ENCODE results near the gene NOL4L. TPM values are rescaled to one million over a fixed set of nuclear protein-coding genes. Genes with fewer than 3 reads are reported as not detected.
A peak's percentile ranks its signal among the peaks of the same experiment; 100 is the strongest.

The NOL4L gene
- polyA plus RNA-seq, 3 donors: 1.1 to 30.9 (median 2.8) TPM

- H3K9ac ChIP-seq (ENCODE audit: insufficient read depth, low read length, poor library complexity, severe bottlenecking): no peak overlapping the region
- H3K36me3 ChIP-seq (replicated peaks in 1 of 2; ENCODE audit: control insufficient read depth in 1 of 2, insufficient read depth in 2 of 2, low read length in 2 of 2): peaks cover 39 to 85% of the 10 kb centered on the region in 2 donors
- no peak for DNase-seq
- H3K79me2 ChIP-seq (ENCODE audit: insufficient read depth, low read length): no peaks in the 10 kb centered on the region
- H2AFZ ChIP-seq (ENCODE audit: insufficient read depth, low read depth, low read length, poor library complexity, severe bottlenecking): no peak overlapping the region
- H3K36me3 Mint-ChIP-seq: peaks cover 64 to 73% of the 10 kb centered on the region in 2 donors
- H3K9me3 ChIP-seq (replicated peaks in 1 of 2; ENCODE audit: control insufficient read depth in 1 of 2, insufficient read depth in 1 of 2, low read length in 2 of 2): no peaks in the 10 kb centered on the region
- no peak overlapping the region for H3K4me2 ChIP-seq (replicated peaks; ENCODE audit: extremely low read depth, low read length, poor library complexity, severe bottlenecking)
- peaks cover 32% of the 10 kb centered on the region for H4K20me1 ChIP-seq (ENCODE audit: insufficient read depth, low read length)
- peaks cover 23 to 26% of the 10 kb centered on the region in 2 donors for H3K4me1 ChIP-seq (ENCODE audit: control insufficient read depth in 1 of 2, insufficient read depth in 2 of 2, low read length in 2 of 2)
- H3K27ac ChIP-seq (ENCODE audit: low read depth in 1 of 2, low read length in 2 of 2): peak overlapping the region in 1 of 2 donors; percentile 52
- no peak for TF ChIP-seq CTCF (IDR thresholded peaks at IDR 0.05)
- no peak overlapping the region for H3K4me3 ChIP-seq (replicated peaks in 1 of 3; ENCODE audit: low read depth in 2 of 3, low read length in 3 of 3)
- H3K27ac Mint-ChIP-seq: peak overlapping the region in 2 of 7 donors; percentile 32
- H3K27me3 ChIP-seq (ENCODE audit: control insufficient read depth in 2 of 2, insufficient read depth in 2 of 2, low read length in 2 of 2): no peaks in the 10 kb centered on the region
- H3K4me3 Mint-ChIP-seq: no peak overlapping the region
- H3K27me3 Mint-ChIP-seq (ENCODE audit: low read depth in 3 of 3): peaks cover 0 to 4% (median 0%) of the 10 kb centered on the region in 3 donors
- intact Hi-C loops (cut with micrococcal nuclease): no loop called here
- H3K9me3 Mint-ChIP-seq: peaks cover 0 to 2% (median 0%) of the 10 kb centered on the region in 7 donors
- peaks cover 34% of the 10 kb centered on the region for H3K4me1 Mint-ChIP-seq
- 97% methylated on average over 6 of the region's 13 CpGs for WGBS (ENCODE audit: insufficient coverage)
Observed at GRCh38 chr20:32448306-32449056, 136.7 kb downstream of the NOL4L start.

- Histone ChIP-seq H3K4me2 (replicated peaks; ENCODE audit: extremely low read depth, low read length, poor library complexity, severe bottlenecking) (no peak overlapping the region), H3K4me3 (replicated peaks in 1 of 3; ENCODE audit: low read depth in 2 of 3, low read length in 3 of 3) (no peak overlapping the region), H3K9ac (ENCODE audit: insufficient read depth, low read length, poor library complexity, severe bottlenecking) (no peak overlapping the region), H3K27me3 (ENCODE audit: control insufficient read depth in 2 of 2, insufficient read depth in 2 of 2, low read length in 2 of 2) (no peaks in the 10 kb centered on the region), H2AFZ (ENCODE audit: insufficient read depth, low read depth, low read length, poor library complexity, severe bottlenecking) (no peak overlapping the region), H3K36me3 (replicated peaks in 1 of 2; ENCODE audit: control insufficient read depth in 1 of 2, insufficient read depth in 2 of 2, low read length in 2 of 2) (peaks cover 29 to 85% of the 10 kb centered on the region in 2 donors), H3K27ac (ENCODE audit: low read depth in 1 of 2, low read length in 2 of 2) (no peak overlapping the region), H3K9me3 (replicated peaks in 1 of 2; ENCODE audit: control insufficient read depth in 1 of 2, insufficient read depth in 1 of 2, low read length in 2 of 2) (no peaks in the 10 kb centered on the region), H3K4me1 (ENCODE audit: control insufficient read depth in 1 of 2, insufficient read depth in 2 of 2, low read length in 2 of 2) (peaks cover 23 to 26% of the 10 kb centered on the region in 2 donors), H4K20me1 (ENCODE audit: insufficient read depth, low read length) (peaks cover 30% of the 10 kb centered on the region), H3K79me2 (ENCODE audit: insufficient read depth, low read length) (no peaks in the 10 kb centered on the region)
- intact Hi-C loops (cut with micrococcal nuclease): no loop called here
- H3K4me3 Mint-ChIP-seq: no peak overlapping the region
- peaks cover 0 to 4% (median 0%) of the 10 kb centered on the region in 3 donors for H3K27me3 Mint-ChIP-seq (ENCODE audit: low read depth in 3 of 3)
- peaks cover 0 to 2% (median 0%) of the 10 kb centered on the region in 7 donors for H3K9me3 Mint-ChIP-seq
- DNase-seq: no peak
- peaks cover 58 to 66% of the 10 kb centered on the region in 2 donors for H3K36me3 Mint-ChIP-seq
- peaks cover 34% of the 10 kb centered on the region for H3K4me1 Mint-ChIP-seq
- 71% methylated on average over 4 of the region's 22 CpGs for WGBS (ENCODE audit: insufficient coverage)
- TF ChIP-seq CTCF (IDR thresholded peaks at IDR 0.05): no peak
- peak overlapping the region in 2 of 7 donors; percentile 32 to 35 for H3K27ac Mint-ChIP-seq
Observed at GRCh38 chr20:32447136-32448027, 137.8 kb downstream of the NOL4L start.

Measured in CD14-positive monocyte (primary cell).